VCaP (cell line): ENCODE results near the gene SLC49A3.

ENCODE experiments used
- H3K27ac ChIP-seq: fragments of 450-650 bp; 2 replicates; pipeline ENCODE4 v1.5.1; 2017
- TF ChIP-seq, protein P1 (sequence below): fragments of 450-650 bp; conservative IDR thresholded peaks from 2 replicates; pipeline ENCODE4 v1.5.1; 2017; ENCODE audit warnings: mild to moderate bottlenecking, moderate library complexity

SLC49A3 gene

DNA sequence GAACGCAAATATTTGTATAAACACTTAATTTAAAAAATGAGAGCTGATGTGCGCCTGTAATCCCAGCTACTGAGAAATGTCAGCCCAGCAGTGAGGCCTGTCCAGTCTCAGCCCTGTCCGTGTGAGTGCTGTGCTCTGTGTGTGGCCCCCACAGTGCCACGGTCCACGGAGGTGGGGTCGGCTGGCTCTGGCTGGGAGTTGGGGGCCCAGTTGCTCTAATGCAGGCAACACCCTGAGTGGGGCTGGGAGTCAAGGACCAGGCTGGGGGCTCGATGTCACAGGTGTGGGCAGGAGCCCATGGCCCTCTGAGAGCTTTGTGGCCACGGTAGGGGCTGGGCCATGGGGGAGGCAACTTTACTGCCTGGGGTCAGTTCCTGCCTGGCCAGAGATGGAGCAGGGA lies 29.5 kb upstream of the SLC49A3 start:
- H3K27ac ChIP-seq = no peak overlapping the region
- TF ChIP-seq, protein P1, sequence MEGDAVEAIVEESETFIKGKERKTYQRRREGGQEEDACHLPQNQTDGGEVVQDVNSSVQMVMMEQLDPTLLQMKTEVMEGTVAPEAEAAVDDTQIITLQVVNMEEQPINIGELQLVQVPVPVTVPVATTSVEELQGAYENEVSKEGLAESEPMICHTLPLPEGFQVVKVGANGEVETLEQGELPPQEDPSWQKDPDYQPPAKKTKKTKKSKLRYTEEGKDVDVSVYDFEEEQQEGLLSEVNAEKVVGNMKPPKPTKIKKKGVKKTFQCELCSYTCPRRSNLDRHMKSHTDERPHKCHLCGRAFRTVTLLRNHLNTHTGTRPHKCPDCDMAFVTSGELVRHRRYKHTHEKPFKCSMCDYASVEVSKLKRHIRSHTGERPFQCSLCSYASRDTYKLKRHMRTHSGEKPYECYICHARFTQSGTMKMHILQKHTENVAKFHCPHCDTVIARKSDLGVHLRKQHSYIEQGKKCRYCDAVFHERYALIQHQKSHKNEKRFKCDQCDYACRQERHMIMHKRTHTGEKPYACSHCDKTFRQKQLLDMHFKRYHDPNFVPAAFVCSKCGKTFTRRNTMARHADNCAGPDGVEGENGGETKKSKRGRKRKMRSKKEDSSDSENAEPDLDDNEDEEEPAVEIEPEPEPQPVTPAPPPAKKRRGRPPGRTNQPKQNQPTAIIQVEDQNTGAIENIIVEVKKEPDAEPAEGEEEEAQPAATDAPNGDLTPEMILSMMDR = no peak

DNA sequence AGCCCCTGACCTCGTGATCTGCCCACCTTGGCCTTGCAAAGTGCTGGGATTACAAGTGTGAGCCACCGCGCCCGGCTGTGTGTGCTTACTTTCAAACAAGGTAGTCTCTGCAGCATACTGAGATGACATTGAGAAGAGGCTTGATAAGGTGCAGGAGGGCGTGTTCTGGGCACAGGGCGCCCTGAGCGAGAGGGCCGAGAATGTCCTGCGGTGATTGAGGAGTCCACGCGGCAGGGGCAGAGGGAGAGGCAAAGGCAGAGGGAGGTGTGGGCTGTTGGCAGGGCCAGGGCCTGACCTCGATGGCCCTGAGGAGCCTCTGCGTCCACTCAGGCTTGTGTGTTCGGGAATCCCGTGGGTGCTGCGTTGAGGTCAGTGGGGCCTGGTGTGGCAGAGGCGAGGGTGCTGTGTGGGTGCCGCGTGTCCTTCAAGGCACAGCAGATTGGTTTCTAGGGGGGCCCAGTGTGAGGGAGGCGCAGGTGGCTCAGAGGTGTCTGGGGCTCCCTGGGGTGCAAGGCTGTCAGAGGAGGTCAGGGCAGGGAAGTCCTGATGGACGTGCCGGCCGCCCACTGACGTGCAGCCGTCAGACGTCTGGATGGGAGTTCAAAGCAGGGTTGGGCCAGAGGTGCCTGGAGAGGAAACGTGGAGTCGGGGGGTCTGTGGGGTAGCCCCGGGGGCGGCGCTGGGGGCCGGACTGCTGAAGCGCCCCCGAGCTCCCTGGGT lies 28.8 kb upstream of the SLC49A3 start:
- TF ChIP-seq, protein P1 = no peak
- H3K27ac ChIP-seq = no peak overlapping the region

DNA sequence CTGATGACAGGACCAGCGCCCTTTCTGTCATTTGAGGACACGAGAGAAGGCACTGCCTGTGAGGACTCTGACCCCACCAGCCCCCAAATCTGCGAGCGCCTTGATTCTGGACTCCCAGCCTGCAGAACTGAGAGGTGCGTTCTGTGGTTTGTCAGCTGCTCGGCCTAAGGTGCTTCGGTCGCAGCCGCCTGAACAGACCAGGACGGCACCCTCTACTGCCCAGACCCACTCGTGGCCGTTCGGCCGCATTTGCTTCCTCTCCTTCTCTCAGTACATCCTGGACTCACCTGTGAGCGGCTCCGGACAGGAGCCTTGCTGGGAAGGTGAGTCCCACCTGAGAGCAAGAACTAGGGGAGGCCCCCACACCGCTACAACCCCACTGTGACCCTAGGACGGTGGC lies 25.1 kb upstream of the SLC49A3 start:
- H3K27ac ChIP-seq = no peak overlapping the region
- TF ChIP-seq, protein P1 = no peak

DNA sequence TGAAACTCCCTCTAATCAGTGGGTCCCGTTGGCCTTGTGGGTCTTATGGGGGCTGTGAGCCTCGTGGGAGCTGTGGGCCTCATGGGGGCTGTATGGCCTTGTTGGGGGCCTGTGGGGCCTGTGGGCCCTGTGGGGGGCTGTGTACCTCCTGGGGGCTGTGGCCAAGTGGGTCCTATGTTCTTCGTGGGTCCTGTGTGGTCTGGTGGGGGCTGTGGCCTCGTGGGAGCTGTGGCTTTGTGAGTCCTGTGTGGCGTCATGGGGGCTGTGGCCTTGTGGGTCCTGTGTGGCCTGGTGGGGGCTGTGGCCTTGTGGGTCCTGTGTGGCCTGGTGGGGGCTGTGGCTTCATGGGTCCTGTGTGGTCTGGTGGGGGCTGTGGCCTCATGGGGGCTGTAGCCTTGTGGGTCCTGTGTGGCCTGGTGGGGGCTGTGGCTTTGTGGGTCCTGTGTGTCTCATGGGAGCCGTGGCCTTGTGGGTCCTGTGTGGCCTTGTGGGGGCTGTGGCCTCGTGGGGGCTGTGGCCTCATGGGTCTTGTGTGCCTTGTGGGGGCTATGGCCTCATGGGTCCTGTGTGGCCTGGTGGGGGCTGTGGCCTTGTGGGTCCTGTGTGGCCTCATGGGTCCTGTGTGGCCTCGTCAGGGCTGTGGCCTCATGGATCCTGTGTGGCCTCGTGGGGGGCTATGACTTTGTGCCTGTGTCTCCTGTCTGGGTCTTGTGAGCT lies 24.1 kb upstream of the SLC49A3 start:
- TF ChIP-seq, protein P1 = no peak
- no peak overlapping the region for H3K27ac ChIP-seq

DNA sequence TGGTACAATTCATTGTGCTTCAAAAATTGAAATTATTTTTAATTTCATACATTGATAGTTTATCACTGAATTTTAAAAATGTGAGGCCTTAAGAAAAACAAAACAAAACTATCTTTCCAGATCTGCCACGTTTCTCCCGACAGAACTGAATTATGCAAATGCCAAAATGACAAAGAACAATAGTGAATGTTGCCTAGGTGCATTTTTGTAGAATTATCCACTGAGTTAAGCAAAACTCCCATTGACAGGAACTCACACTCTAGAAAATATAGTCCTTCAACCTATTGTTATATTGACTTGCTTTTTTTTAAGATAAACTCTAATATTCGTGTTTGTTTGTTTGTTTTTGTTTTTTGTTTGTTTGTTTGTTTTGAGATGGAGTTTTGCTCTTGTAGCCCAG lies 23.1 kb upstream of the SLC49A3 start:
- no peak overlapping the region for H3K27ac ChIP-seq
- TF ChIP-seq, protein P1 = no peak

DNA sequence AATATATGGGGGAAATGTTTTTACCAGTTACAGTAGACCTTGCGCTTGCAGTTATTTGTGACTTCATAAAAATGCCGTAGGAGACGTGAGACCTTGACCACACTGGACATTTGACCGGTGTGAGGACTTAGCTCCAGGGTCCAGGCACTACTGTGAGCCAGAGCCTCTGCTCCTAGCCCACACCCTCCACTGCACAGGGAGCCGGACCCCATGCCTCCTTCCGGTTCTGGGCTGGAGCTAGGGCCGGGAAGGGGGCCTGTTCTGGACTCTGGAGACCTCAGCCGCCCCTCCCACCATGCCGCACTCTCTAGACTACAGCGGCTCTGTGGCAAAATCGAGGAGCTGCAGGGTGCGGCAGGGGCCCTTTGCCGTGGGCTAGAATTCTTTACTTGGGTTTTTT lies 22.0 kb upstream of the SLC49A3 start:
- H3K27ac ChIP-seq = no peak overlapping the region
- TF ChIP-seq, protein P1 = no peak

DNA sequence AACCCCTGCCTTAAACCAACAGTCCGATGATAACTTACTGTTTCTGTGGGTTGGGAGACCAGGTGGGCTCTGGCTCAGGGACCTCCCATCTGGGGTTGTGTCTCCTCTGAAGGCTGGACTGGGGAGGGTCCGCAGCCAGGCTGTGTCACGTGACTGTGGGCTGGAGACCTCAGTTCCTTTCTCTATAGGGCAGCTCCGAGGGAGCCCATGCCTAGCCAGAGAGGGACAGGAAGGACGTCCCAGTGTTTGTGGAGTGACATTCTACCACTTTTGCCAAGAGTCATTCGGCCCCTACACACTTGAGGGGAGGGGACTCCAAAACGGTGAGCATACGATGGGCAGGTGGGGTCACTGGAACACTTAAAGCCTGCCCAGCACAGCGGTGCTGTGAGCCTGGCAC lies 21.2 kb upstream of the SLC49A3 start:
- no peak overlapping the region for H3K27ac ChIP-seq
- TF ChIP-seq, protein P1 = no peak
